ENCODE measurements around the gene ARMC3.
A peak's percentile ranks its signal among the peaks of the same experiment; 100 is the strongest.
"Not testable (repeated sequence)": the region's sequence is repeated elsewhere in the genome, so short reads cannot be mapped to it uniquely, and the experiment has no call there.

The ARMC3 gene

GRCh38 chr10:22927661-22928403 lies at the start of gene ARMC3:
Gene ARMC3 (plus strand): TSS chr10:22928053. CDS start chr10:22931997, 3,944 bp downstream.
- peak; percentile 87 for DNase-seq (ENCODE audit: low read depth, low spot score)

- no peak for DNase-seq (ENCODE audit: low read depth, low spot score)
These were observed 36.1 kb upstream of the ARMC3 start for GRCh38 chr10:22891797-22892196.

GRCh38 chr10:22893781-22894180 lies 34.1 kb upstream of the ARMC3 start:
- DNase-seq (ENCODE audit: low read depth, low spot score) = no peak

GRCh38 chr10:22894714-22895113 lies 33.1 kb upstream of the ARMC3 start:
- DNase-seq (ENCODE audit: low read depth, low spot score) = no peak

GRCh38 chr10:22895252-22895651 lies 32.6 kb upstream of the ARMC3 start:
- DNase-seq (ENCODE audit: low read depth, low spot score) = no peak

- DNase-seq (ENCODE audit: low read depth, low spot score) = no peak
These were observed 30.5 kb upstream of the ARMC3 start for GRCh38 chr10:22897371-22897770.

GRCh38 chr10:22899307-22899706 lies 28.5 kb upstream of the ARMC3 start:
- no peak for DNase-seq (ENCODE audit: low read depth, low spot score)

- no peak for DNase-seq (ENCODE audit: low read depth, low spot score)
These were observed 28.1 kb upstream of the ARMC3 start for GRCh38 chr10:22899775-22900174.

- DNase-seq (ENCODE audit: low read depth, low spot score) = no peak
These were observed 26.8 kb upstream of the ARMC3 start for GRCh38 chr10:22900841-22901601.

- DNase-seq (ENCODE audit: low read depth, low spot score) = not testable (repeated sequence)
These were observed 25.7 kb upstream of the ARMC3 start for GRCh38 chr10:22902147-22902546.

- DNase-seq (ENCODE audit: low read depth, low spot score) = no peak
These were observed 24.2 kb upstream of the ARMC3 start for GRCh38 chr10:22903694-22904093.

GRCh38 chr10:22906767-22907166 lies 21.1 kb upstream of the ARMC3 start:
- no peak for DNase-seq (ENCODE audit: low read depth, low spot score)

GRCh38 chr10:22908837-22909236 lies 19.0 kb upstream of the ARMC3 start:
- DNase-seq (ENCODE audit: low read depth, low spot score) = no peak

GRCh38 chr10:22909673-22910072 lies 18.2 kb upstream of the ARMC3 start:
- DNase-seq (ENCODE audit: low read depth, low spot score) = not testable (repeated sequence)

GRCh38 chr10:22911067-22911466 lies 16.8 kb upstream of the ARMC3 start:
- no peak for DNase-seq (ENCODE audit: low read depth, low spot score)

- peak; percentile 59 for DNase-seq (ENCODE audit: low read depth, low spot score)
These were observed 15.7 kb upstream of the ARMC3 start for GRCh38 chr10:22911889-22912762.

- no peak for DNase-seq (ENCODE audit: low read depth, low spot score)
These were observed 15.0 kb upstream of the ARMC3 start for GRCh38 chr10:22912763-22913384.

- no peak for DNase-seq (ENCODE audit: low read depth, low spot score)
These were observed 14.3 kb upstream of the ARMC3 start for GRCh38 chr10:22913474-22914092.

GRCh38 chr10:22915314-22915713 lies 12.5 kb upstream of the ARMC3 start:
- DNase-seq (ENCODE audit: low read depth, low spot score) = no peak

- DNase-seq (ENCODE audit: low read depth, low spot score) = no peak
These were observed 2.8 kb upstream of the ARMC3 start for GRCh38 chr10:22925088-22925487.

- DNase-seq (ENCODE audit: low read depth, low spot score) = no peak
These were observed 687 bp upstream of the ARMC3 start for GRCh38 chr10:22927166-22927565.

All from astrocyte of the hippocampus (primary cell).